Mesothelial cell of epicardium (in vitro differentiated cells): Measurements from ENCODE around the gene SNTB2. TPM values are rescaled to one million over a fixed set of nuclear protein-coding genes. Genes with fewer than 3 reads are reported as not detected.

ENCODE experiments used
- DNase-seq, 2 experiments: peaks; one replicate each; pipeline ENCODE4 v3.0.0; 2021; ENCODE audit warnings: low spot score in 2 of 2; ENCODE audit not compliant: unreplicated experiment in 2 of 2
- H3K27ac Mint-ChIP-seq: 2 replicates; pipeline ENCODE4 v1.8.0; 2021; ENCODE audit warnings: mixed read lengths
- H3K27me3 Mint-ChIP-seq: 2 replicates; pipeline ENCODE4 v1.8.0; 2021; ENCODE audit warnings: low read depth, mixed read lengths
- H3K36me3 Mint-ChIP-seq: 2 replicates; pipeline ENCODE4 v1.8.0; 2021; ENCODE audit warnings: mixed read lengths
- H3K4me1 Mint-ChIP-seq: 2 replicates; pipeline ENCODE4 v1.8.0; 2021; ENCODE audit warnings: mixed read lengths
- H3K4me3 Mint-ChIP-seq: 2 replicates; pipeline ENCODE4 v1.8.0; 2021; ENCODE audit warnings: mild to moderate bottlenecking, moderate library complexity, mixed read lengths
- H3K9me3 Mint-ChIP-seq: 2 replicates; pipeline ENCODE4 v1.8.0; 2021; ENCODE audit warnings: mixed read lengths
- CTCF ChIP-seq: fragments of 200-600 bp; sonication (generic); IDR thresholded peaks from one replicate; pipeline ENCODE4 v1.5.0; 2021; ENCODE audit warnings: antibody characterized with exemption; ENCODE audit not compliant: unreplicated experiment
- total RNA-seq: library from RNA; stranded (reverse); gene quantifications from 3 replicates; pipeline ENCODE4 v1.2.1, GENCODE V29; 2021

Gene SNTB2
- total RNA-seq, 1 donor from 2014 or later = 26.7 TPM

- H3K4me3 Mint-ChIP-seq = no peak overlapping the region
- no peak for DNase-seq
- TF ChIP-seq CTCF = no peak
- H3K27ac Mint-ChIP-seq = no peak overlapping the region
- peaks cover 17% of the 10 kb centered on the region for H3K4me1 Mint-ChIP-seq
- no peaks in the 10 kb centered on the region for H3K27me3 Mint-ChIP-seq
- H3K36me3 Mint-ChIP-seq = peaks cover 12% of the 10 kb centered on the region
- H3K9me3 Mint-ChIP-seq = no peaks in the 10 kb centered on the region
Observed at GRCh38 chr16:69327585-69328310, 140.8 kb downstream of the SNTB2 start.

GRCh38 chr16:69328854-69329316 is 141.9 kb downstream of the SNTB2 start:
- Mint-ChIP-seq H3K27me3 (no peaks in the 10 kb centered on the region), H3K27ac (peak overlapping the region; percentile 21), H3K36me3 (peaks cover 17% of the 10 kb centered on the region), H3K9me3 (no peaks in the 10 kb centered on the region), H3K4me1 (peaks cover 17% of the 10 kb centered on the region), H3K4me3 (peak overlapping the region; percentile 76)
- no peak for TF ChIP-seq CTCF
- DNase-seq = no peak

- peaks cover 17% of the 10 kb centered on the region for H3K4me1 Mint-ChIP-seq
- peaks cover 23% of the 10 kb centered on the region for H3K36me3 Mint-ChIP-seq
- peak overlapping the region; percentile 76 for H3K4me3 Mint-ChIP-seq
- no peaks in the 10 kb centered on the region for H3K9me3 Mint-ChIP-seq
- peak in 1 of 2 experiments; percentile 52 for DNase-seq
- no peak overlapping the region for H3K27ac Mint-ChIP-seq
- no peak for TF ChIP-seq CTCF
- H3K27me3 Mint-ChIP-seq = no peaks in the 10 kb centered on the region
Observed at GRCh38 chr16:69329369-69330285, 142.7 kb downstream of the SNTB2 start.

GRCh38 chr16:69330286-69331109 is 143.5 kb downstream of the SNTB2 start, which contains the start of gene PDF:
Gene PDF (minus strand): TSS chr16:69330588. CDS start chr16:69330570, 18 bp downstream.
- Mint-ChIP-seq H3K27me3 (no peaks in the 10 kb centered on the region), H3K36me3 (peaks cover 30% of the 10 kb centered on the region), H3K4me1 (peaks cover 17% of the 10 kb centered on the region), H3K27ac (peak within 1 kb of the TSS; percentile 93), H3K9me3 (no peaks in the 10 kb centered on the region), H3K4me3 (peak within 1 kb of the TSS; percentile 76)
- DNase-seq = peak; percentile 80 to 88
- no peak for TF ChIP-seq CTCF

GRCh38 chr16:69334696-69335095 is 147.7 kb downstream of the SNTB2 start:
- Mint-ChIP-seq H3K36me3 (peaks cover 26% of the 10 kb centered on the region), H3K9me3 (no peaks in the 10 kb centered on the region), H3K27ac (no peak overlapping the region), H3K4me3 (no peak overlapping the region), H3K27me3 (no peaks in the 10 kb centered on the region), H3K4me1 (peaks cover 15% of the 10 kb centered on the region)
- no peak for TF ChIP-seq CTCF
- DNase-seq = no peak
